B cell (primary cell): ENCODE measurements around the gene PRDM10. TPM values are rescaled to one million over a fixed set of nuclear protein-coding genes. Genes with fewer than 3 reads are reported as not detected.

Experiments used
- ATAC-seq: fragments of 200-7000 bp; cut with Tn5 transposase; one replicate; pipeline ENCODE4 v1.10.0; 2021; ENCODE audit warnings: low read depth, mild to moderate bottlenecking, moderate number of reproducible peaks, moderate library complexity
- CTCF ChIA-PET: fragments of 350-600 bp; sonication (Branson Sonifier 250); formaldehyde crosslinking; loops from one replicate; lab custom pipeline; 2021; ENCODE audit warnings: antibody characterized with exemption, inconsistent platforms; lab: Charles Lee
- POLR2A ChIA-PET: fragments of 350-600 bp; sonication (Branson Sonifier 250); formaldehyde crosslinking; loops from one replicate; lab custom pipeline; 2021; ENCODE audit warnings: antibody characterized with exemption; lab: Charles Lee
- DNase-seq: peaks from one replicate; pipeline ENCODE4 v3.0.0; 2013
- H2AFZ ChIP-seq: 2 replicates; pipeline ENCODE4 v1.6.1; 2012; ENCODE audit warnings: mild to moderate bottlenecking, low read depth, low read length; ENCODE audit not compliant: insufficient read depth, poor library complexity, severe bottlenecking
- H3K27ac ChIP-seq, 2 donors: 1 replicate in 1 of 2; 2 replicates in 1 of 2; pipeline ENCODE4 v1.5.1; 2012 to 2013; ENCODE audit warnings: low read length in 2 of 2, mild to moderate bottlenecking in 2 of 2, moderate library complexity in 1 of 2
- H3K27me3 ChIP-seq, 4 experiments: fragments of 200-600 bp in 1 of 4; sonication (generic) in 1 of 4; replicated peaks in 1 of 4; 1 replicate in 2 of 4; 2 replicates in 2 of 4; pipeline versions ENCODE4 v1.6.1 to v1.7.0; 2013 to 2016; ENCODE audit warnings: low read length in 3 of 4, mild to moderate bottlenecking in 2 of 4, mixed read lengths in 1 of 4, moderate library complexity in 1 of 4; ENCODE audit not compliant: insufficient read depth in 4 of 4, control insufficient read depth in 3 of 4; ENCODE audit errors: control extremely low read depth in 1 of 4
- H3K36me3 ChIP-seq, 2 experiments: replicated peaks in 1 of 2; 1 replicate in 1 of 2; 2 replicates in 1 of 2; pipeline versions ENCODE4 v1.6.1 to v1.7.1; 2013; ENCODE audit warnings: low read length in 1 of 2; ENCODE audit not compliant: insufficient read depth in 2 of 2, control insufficient read depth in 1 of 2; ENCODE audit errors: control extremely low read depth in 1 of 2, extremely low read depth in 1 of 2
- H3K4me1 ChIP-seq, 2 donors: fragments of 200-600 bp in 1 of 2; sonication (generic) in 1 of 2; 1 replicate in 1 of 2; 2 replicates in 1 of 2; pipeline versions ENCODE4 v1.5.1 to v1.6.1; 2013 to 2017; ENCODE audit warnings: low read length in 2 of 2; ENCODE audit not compliant: control insufficient read depth in 2 of 2, insufficient read depth in 2 of 2
- H3K4me2 ChIP-seq: replicated peaks from 2 replicates; pipeline ENCODE3; 2012; ENCODE audit warnings: mild to moderate bottlenecking, low read depth, low read length; ENCODE audit not compliant: poor library complexity, severe bottlenecking
- H3K4me3 ChIP-seq, 5 experiments: fragments of 200-600 bp in 1 of 5; sonication (generic) in 1 of 5; 1 replicate in 3 of 5; 2 replicates in 2 of 5; pipeline versions ENCODE4 v1.5.1 to v1.7.0; 2011 to 2016; ENCODE audit warnings: low read length in 4 of 5, mild to moderate bottlenecking in 4 of 5, low read depth in 2 of 5, control low read depth in 1 of 5, moderate library complexity in 1 of 5; ENCODE audit not compliant: insufficient read depth in 1 of 5; ENCODE audit errors: control extremely low read depth in 1 of 5, extremely low read depth in 1 of 5
- H3K79me2 ChIP-seq: fragments of 200-600 bp; sonication (generic); one replicate; pipeline ENCODE4 v1.6.0; 2016; ENCODE audit warnings: low read length; ENCODE audit not compliant: control insufficient read depth, insufficient read depth
- H3K9ac ChIP-seq: fragments of 200-600 bp; sonication (generic); 2 replicates; pipeline ENCODE4 v1.6.1; 2017; ENCODE audit warnings: mild to moderate bottlenecking, low read length, moderate library complexity
- H3K9me3 ChIP-seq, 3 donors: one replicate each; pipeline versions ENCODE4 v1.6.1 to v1.7.1; 2013; ENCODE audit warnings: low read length in 2 of 3; ENCODE audit not compliant: control insufficient read depth in 2 of 3, insufficient read depth in 1 of 3; ENCODE audit errors: control extremely low read depth in 1 of 3
- H4K20me1 ChIP-seq: 2 replicates; pipeline ENCODE4 v1.6.0; 2012; ENCODE audit warnings: mild to moderate bottlenecking, low read length; ENCODE audit not compliant: insufficient read depth, control insufficient read depth, poor library complexity, severe bottlenecking
- H3K27ac Mint-ChIP-seq: one replicate; pipeline ENCODE4 v1.8.0; 2021; ENCODE audit warnings: mixed read lengths
- H3K27me3 Mint-ChIP-seq: one replicate; pipeline ENCODE4 v1.8.0; 2021; ENCODE audit warnings: mixed read lengths
- H3K4me1 Mint-ChIP-seq: one replicate; pipeline ENCODE4 v1.8.0; 2021; ENCODE audit warnings: mixed read lengths
- H3K4me3 Mint-ChIP-seq: one replicate; pipeline ENCODE4 v1.8.0; 2021; ENCODE audit warnings: mixed read lengths
- H3K9me3 Mint-ChIP-seq: one replicate; pipeline ENCODE4 v1.8.0; 2022; ENCODE audit warnings: mixed read lengths; ENCODE audit not compliant: insufficient read depth
- CTCF ChIP-seq: fragments of 200-600 bp; IDR thresholded peaks from one replicate; pipeline ENCODE4 v1.8.0; 2022; ENCODE audit warnings: antibody characterized with exemption, mild to moderate bottlenecking
- EZH2 ChIP-seq: IDR thresholded peaks from 2 replicates; pipeline ENCODE4 v1.6.1; 2012; ENCODE audit warnings: borderline replicate concordance, low read depth, mild to moderate bottlenecking, moderate library complexity, low read length; ENCODE audit not compliant: insufficient read depth, poor library complexity, severe bottlenecking
- WGBS: methylation state at CpG from one replicate; pipeline ENCODE4 v1.1.5; 2013; ENCODE audit warnings: missing lambda C conversion rate; ENCODE audit not compliant: insufficient coverage; 5-methylcytosine and 5-hydroxymethylcytosine counted together
- intact Hi-C: fragments of 100-400 bp; cut with micrococcal nuclease; formaldehyde crosslinking; loops from one replicate; pipeline ENCODE4 v1.10.0; 2022
- polyA plus RNA-seq: library from polyadenylated mRNA; depleted of rRNA; stranded (reverse); fragments of >200 nt; gene quantifications from 2 replicates; pipeline ENCODE4 v1.2.3, GENCODE V29; 2012
- total RNA-seq, 2 donors: library from RNA; stranded (reverse); fragments of 120-200 nt in 1 of 2; gene quantifications; 1 replicate in 1 of 2; 2 replicates in 1 of 2; pipeline versions ENCODE4 v1.2.3 to v1.2.4, GENCODE V29; 2013 to 2022

PRDM10 gene
- total and polyA plus RNA-seq, 2 donors (not counting 1 experiment from before 2014, with no cell fraction given) = 4.5 to 17.5 TPM

- intact Hi-C loops = no loop called here
- Histone ChIP-seq H3K27me3 (no peaks in the 10 kb centered on the region), H3K4me2 (no peak overlapping the region), H3K27ac (no peak overlapping the region), H4K20me1 (peaks cover 34% of the 10 kb centered on the region), H3K9me3 (no peaks in the 10 kb centered on the region), H3K79me2 (peaks cover 61% of the 10 kb centered on the region), H3K4me1 (peaks cover 0 to 7% of the 10 kb centered on the region in 2 donors), H3K9ac (no peak overlapping the region), H2AFZ (no peak overlapping the region), H3K36me3 (peaks cover 0 to 2% of the 10 kb centered on the region in 2 experiments), H3K4me3 (no peak overlapping the region)
- no peak overlapping the region for H3K4me3 Mint-ChIP-seq
- POLR2A ChIA-PET = interaction anchor here (1.6 kb wide), 1 partner anchor 76 kb away, joined by 4 read pairs; no protein-coding TSS in a partner anchor
- TF ChIP-seq EZH2 (no peak), CTCF (no peak)
- DNase-seq = no peak
- 100% methylated on average over 1 of the region's 4 CpGs for WGBS
- CTCF ChIA-PET = no interaction called here
- H3K9me3 Mint-ChIP-seq = no peaks in the 10 kb centered on the region
- H3K27ac Mint-ChIP-seq = no peak overlapping the region
- no peak for ATAC-seq
- no peaks in the 10 kb centered on the region for H3K27me3 Mint-ChIP-seq
- H3K4me1 Mint-ChIP-seq = peaks cover 14% of the 10 kb centered on the region
These were observed 7.5 kb downstream of the PRDM10 start for GRCh38 chr11:129995163-129995562.

- H4K20me1 ChIP-seq = peaks cover 40% of the 10 kb centered on the region
- Mint-ChIP-seq H3K4me3 (no peak overlapping the region), H3K27ac (no peak overlapping the region), H3K4me1 (peaks cover 8% of the 10 kb centered on the region), H3K9me3 (peaks cover under 1% of the 10 kb centered on the region), H3K27me3 (no peaks in the 10 kb centered on the region)
- WGBS = 20% methylated on average over 3 of the region's 6 CpGs
- CTCF ChIA-PET = interaction anchor here (0.5 to 4.8 kb wide), 16 partner anchors 10 to 1420 kb away, joined by 3 to 98 read pairs (median 4); partner anchors contain the start of genes APLP2 and PRDM10
- POLR2A ChIA-PET = interaction anchor here (0.5 to 1.3 kb wide), 3 partner anchors 10 to 141 kb away, joined by 3 to 6 read pairs (median 3); partner anchors contain the start of gene PRDM10
- H3K4me1 ChIP-seq = peaks cover 0 to 7% of the 10 kb centered on the region in 2 donors
- peaks cover 55% of the 10 kb centered on the region for H3K79me2 ChIP-seq
- no peak overlapping the region for H3K9ac ChIP-seq
- intact Hi-C loops = loop anchor here (1.0 kb wide), 1 partner anchor 140 kb away; no protein-coding TSS in a partner anchor
- no peak overlapping the region for H3K4me2 ChIP-seq
- ATAC-seq (peak; percentile 78), DNase-seq (peak; percentile 59)
- no peak overlapping the region for H3K4me3 ChIP-seq
- TF ChIP-seq EZH2 (no peak), CTCF (peak; percentile 50)
- H3K27ac ChIP-seq = no peak overlapping the region
- peaks cover 0 to 2% of the 10 kb centered on the region in 2 experiments for H3K36me3 ChIP-seq
- H2AFZ ChIP-seq = no peak overlapping the region
- H3K9me3 ChIP-seq = no peaks in the 10 kb centered on the region
- H3K27me3 ChIP-seq = no peaks in the 10 kb centered on the region
These were observed 10.3 kb downstream of the PRDM10 start for GRCh38 chr11:129992161-129992944.
